ENCODE measurements around the gene SPHK1. TPM values are rescaled to one million over a fixed set of nuclear protein-coding genes. Genes with fewer than 3 reads are reported as not detected.

Gene SPHK1, protein sequence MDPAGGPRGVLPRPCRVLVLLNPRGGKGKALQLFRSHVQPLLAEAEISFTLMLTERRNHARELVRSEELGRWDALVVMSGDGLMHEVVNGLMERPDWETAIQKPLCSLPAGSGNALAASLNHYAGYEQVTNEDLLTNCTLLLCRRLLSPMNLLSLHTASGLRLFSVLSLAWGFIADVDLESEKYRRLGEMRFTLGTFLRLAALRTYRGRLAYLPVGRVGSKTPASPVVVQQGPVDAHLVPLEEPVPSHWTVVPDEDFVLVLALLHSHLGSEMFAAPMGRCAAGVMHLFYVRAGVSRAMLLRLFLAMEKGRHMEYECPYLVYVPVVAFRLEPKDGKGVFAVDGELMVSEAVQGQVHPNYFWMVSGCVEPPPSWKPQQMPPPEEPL
- polyA plus RNA-seq (2013), result 22.4 and 23.4 TPM in 2 replicates

DNA sequence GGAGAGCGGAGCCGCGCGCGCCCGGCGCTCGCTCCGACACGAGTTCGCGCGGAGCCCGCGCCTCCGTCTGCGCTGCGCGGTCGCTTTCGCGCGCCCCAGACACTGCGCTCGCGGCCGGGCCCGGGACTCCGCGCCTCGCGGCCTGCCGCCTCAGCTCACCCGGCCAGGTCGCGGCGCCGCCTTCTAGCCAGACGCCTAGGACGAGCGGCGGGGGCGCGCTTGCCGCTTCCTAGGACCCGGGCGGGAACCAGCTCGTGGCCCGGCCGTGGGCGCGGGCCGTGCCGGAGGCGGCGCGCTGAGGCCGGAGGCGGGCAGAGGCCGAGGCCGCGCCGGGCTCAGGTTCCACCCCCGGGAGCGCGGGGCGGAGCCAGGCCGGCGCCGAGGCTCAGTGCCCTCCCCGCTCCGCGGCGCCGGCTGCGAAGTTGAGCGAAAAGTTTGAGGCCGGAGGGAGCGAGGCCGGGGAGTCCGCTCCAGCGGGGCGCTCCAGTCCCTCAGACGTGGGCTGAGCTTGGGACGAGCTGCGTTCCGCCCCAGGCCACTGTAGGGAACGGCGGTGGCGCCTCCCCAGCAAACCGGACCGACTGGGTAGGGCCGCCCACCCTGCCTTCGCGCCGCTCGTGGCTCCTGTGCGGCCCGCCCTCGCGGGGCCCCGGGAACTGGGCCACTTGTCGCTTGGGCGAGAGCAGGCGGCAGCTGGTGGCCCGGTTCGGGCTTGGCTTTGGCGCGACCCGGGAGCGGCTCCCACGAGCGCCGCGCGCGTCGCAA, at the start of gene SPHK1:
TSS of gene SPHK1 (plus strand) at position 388 of the 765 bp plus-strand sequence. CDS start 1,036 bp downstream, outside the sequence.
- H3K4ac ChIP-seq (ENCODE audit: low read depth, low read length), result peak within 1 kb of the TSS; percentile 68
- peak within 1 kb of the TSS; percentile 61 for H2AFZ ChIP-seq (ENCODE audit: insufficient read depth, low read length, poor library complexity)
- peak within 1 kb of the TSS; percentile 79 for H2BK120ac ChIP-seq (ENCODE audit: insufficient read depth, low read length, poor library complexity)
- H4K12ac ChIP-seq (ENCODE audit: low read depth, low read length), result peak within 1 kb of the TSS; percentile 60
- no peaks in the 10 kb centered on the region for H3K9me3 ChIP-seq (ENCODE audit: insufficient read depth, low read depth, low read length)
- peaks cover 41% of the 10 kb centered on the region for H3K79me1 ChIP-seq (ENCODE audit: low read length)
- peak within 1 kb of the TSS; percentile 78 for H3K14ac ChIP-seq (ENCODE audit: low read length)
- H2AK5ac ChIP-seq (ENCODE audit: low read length), result peak within 1 kb of the TSS; percentile 69
- peak within 1 kb of the TSS; percentile 88 for H4K91ac ChIP-seq (ENCODE audit: low read depth, low read length)
- WGBS (ENCODE audit: extremely low coverage, insufficient coverage, insufficient read length), result no CpG with 5 or more reads among the region's 118 CpGs
- peak within 1 kb of the TSS; percentile 70 for H2BK12ac ChIP-seq (ENCODE audit: low read length)
- H3K4me1 ChIP-seq (ENCODE audit: control insufficient read depth in 1 of 2, insufficient read depth in 2 of 2, low read length in 2 of 2), result peaks cover 26 to 33% of the 10 kb centered on the region in 2 experiments
- peak within 1 kb of the TSS; percentile 97 for H3K27ac ChIP-seq (ENCODE audit: low read depth, low read length)
- peak; percentile 84 to 91 for DNase-seq
- H3K27me3 ChIP-seq (ENCODE audit: insufficient read depth, low read length), result no peaks in the 10 kb centered on the region
- H3K18ac ChIP-seq (ENCODE audit: low read length), result peak within 1 kb of the TSS; percentile 91
- peaks cover 20% of the 10 kb centered on the region for H3K79me2 ChIP-seq (ENCODE audit: control insufficient read depth, insufficient read depth, low read length, poor library complexity)
- H3K4me3 ChIP-seq (ENCODE audit: low read depth, low read length), result peak within 1 kb of the TSS; percentile 76
- H3K36me3 ChIP-seq (ENCODE audit: control insufficient read depth in 1 of 2, insufficient read depth in 2 of 2, low read length in 2 of 2), result peaks cover 13 to 14% of the 10 kb centered on the region in 2 experiments
- H4K8ac ChIP-seq (ENCODE audit: low read depth, low read length), result peak within 1 kb of the TSS; percentile 78
- H2BK5ac ChIP-seq (ENCODE audit: low read depth, low read length, poor library complexity), result peak within 1 kb of the TSS; percentile 76
- peak within 1 kb of the TSS; percentile 84 for H3K9ac ChIP-seq (ENCODE audit: low read length)
- H3K4me2 ChIP-seq (ENCODE audit: low read length), result peak within 1 kb of the TSS; percentile 93
- no peak within 1 kb of the TSS for H3K23ac ChIP-seq (ENCODE audit: low read length)

DNA sequence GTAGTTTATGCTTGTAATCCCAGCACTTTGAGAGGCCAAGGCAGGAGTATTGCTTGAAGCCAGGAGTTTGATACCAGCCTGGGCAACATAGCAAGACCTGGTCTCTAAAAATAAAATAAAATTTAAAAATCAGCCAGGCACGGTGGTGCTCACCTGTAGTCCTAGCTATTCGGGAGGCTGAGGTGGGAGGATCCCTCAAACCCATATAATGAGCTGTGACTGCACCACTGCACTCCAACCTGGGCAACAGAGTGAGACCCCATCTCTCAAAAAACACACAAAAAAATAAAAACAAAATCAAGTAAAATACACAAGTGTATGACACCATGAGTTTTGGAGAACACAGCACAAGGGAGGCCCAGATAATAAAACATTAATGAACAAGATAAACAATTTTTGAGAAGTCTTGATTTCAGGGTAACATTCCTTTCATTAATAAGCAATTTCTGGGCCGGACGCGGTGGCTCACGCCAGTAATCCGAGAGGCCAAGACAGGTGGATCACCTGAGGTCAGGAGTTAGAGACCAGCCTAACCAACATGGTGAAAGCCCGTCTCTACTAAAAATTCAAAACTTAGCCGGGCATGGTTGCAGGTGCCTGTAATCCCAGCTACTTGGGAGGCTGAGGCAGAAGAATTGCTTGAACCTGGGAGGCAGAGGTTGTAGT, 48.6 kb upstream of the SPHK1 start:
- H3K27me3 ChIP-seq (ENCODE audit: insufficient read depth, low read length), result no peaks in the 10 kb centered on the region
- no peak for DNase-seq
- no peak overlapping the region for H4K12ac ChIP-seq (ENCODE audit: low read depth, low read length)
- no peak overlapping the region for H3K18ac ChIP-seq (ENCODE audit: low read length)
- H3K9me3 ChIP-seq (ENCODE audit: insufficient read depth, low read depth, low read length), result peaks cover 2% of the 10 kb centered on the region
- no peak overlapping the region for H3K23ac ChIP-seq (ENCODE audit: low read length)
- WGBS (ENCODE audit: extremely low coverage, insufficient coverage, insufficient read length), result no CpG with 5 or more reads among the region's 9 CpGs
- H4K8ac ChIP-seq (ENCODE audit: low read depth, low read length), result no peak overlapping the region
- H3K9ac ChIP-seq (ENCODE audit: low read length), result no peak overlapping the region
- H3K79me2 ChIP-seq (ENCODE audit: control insufficient read depth, insufficient read depth, low read length, poor library complexity), result no peaks in the 10 kb centered on the region
- H3K4me3 ChIP-seq (ENCODE audit: low read depth, low read length), result no peak overlapping the region
- no peak overlapping the region for H2AFZ ChIP-seq (ENCODE audit: insufficient read depth, low read length, poor library complexity)
- no peak overlapping the region for H3K27ac ChIP-seq (ENCODE audit: low read depth, low read length)
- H3K14ac ChIP-seq (ENCODE audit: low read length), result no peak overlapping the region
- H3K4me2 ChIP-seq (ENCODE audit: low read length), result no peak overlapping the region
- H3K4me1 ChIP-seq (ENCODE audit: control insufficient read depth in 1 of 2, insufficient read depth in 2 of 2, low read length in 2 of 2), result peaks cover 0 to 2% of the 10 kb centered on the region in 2 experiments
- H2BK120ac ChIP-seq (ENCODE audit: insufficient read depth, low read length, poor library complexity), result no peak overlapping the region
- no peak overlapping the region for H2BK12ac ChIP-seq (ENCODE audit: low read length)
- no peak overlapping the region for H4K91ac ChIP-seq (ENCODE audit: low read depth, low read length)
- no peak overlapping the region for H2AK5ac ChIP-seq (ENCODE audit: low read length)
- H3K4ac ChIP-seq (ENCODE audit: low read depth, low read length), result no peak overlapping the region
- no peaks in the 10 kb centered on the region for H3K79me1 ChIP-seq (ENCODE audit: low read length)
- no peak overlapping the region for H2BK5ac ChIP-seq (ENCODE audit: low read depth, low read length, poor library complexity)
- H3K36me3 ChIP-seq (ENCODE audit: control insufficient read depth in 1 of 2, insufficient read depth in 2 of 2, low read length in 2 of 2), result peaks cover 2 to 4% of the 10 kb centered on the region in 2 experiments

DNA sequence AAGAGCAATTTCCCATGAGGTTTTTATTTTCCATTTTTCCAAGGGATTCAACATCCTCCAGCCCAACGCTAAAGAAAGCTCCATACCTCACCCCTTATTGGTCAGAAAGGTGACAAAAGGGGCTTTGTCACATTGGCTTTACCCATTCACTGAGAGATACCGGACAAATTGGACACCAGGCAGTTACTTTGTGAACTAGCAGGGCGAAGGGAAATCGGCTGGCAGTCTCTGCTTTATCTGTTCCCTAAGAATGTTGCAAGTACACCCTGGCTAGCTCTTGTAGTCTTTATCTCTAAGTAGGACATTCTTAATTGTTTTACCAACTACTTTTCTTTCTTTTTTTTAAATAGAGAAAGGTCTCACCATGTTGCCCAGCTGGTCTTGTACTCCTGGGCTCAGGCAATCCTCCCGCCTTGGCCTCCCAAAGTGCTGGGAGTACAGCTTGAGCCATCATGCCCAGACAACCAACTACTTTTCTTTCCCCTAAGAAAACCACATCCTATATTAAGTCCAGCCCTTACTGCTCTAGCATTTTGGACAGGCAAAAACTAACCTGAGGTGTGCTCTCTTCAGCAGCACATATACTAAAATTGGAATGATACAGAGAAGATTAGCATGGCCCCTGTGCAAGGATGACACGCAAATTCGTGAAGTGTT, 47.5 kb upstream of the SPHK1 start:
- Histone ChIP-seq H3K36me3 (ENCODE audit: control insufficient read depth in 1 of 2, insufficient read depth in 2 of 2, low read length in 2 of 2) (peaks cover 2 to 4% of the 10 kb centered on the region in 2 experiments), H3K79me1 (ENCODE audit: low read length) (no peaks in the 10 kb centered on the region), H3K9me3 (ENCODE audit: insufficient read depth, low read depth, low read length) (peaks cover 2% of the 10 kb centered on the region), H4K8ac (ENCODE audit: low read depth, low read length) (no peak overlapping the region), H3K27ac (ENCODE audit: low read depth, low read length) (no peak overlapping the region), H2BK12ac (ENCODE audit: low read length) (no peak overlapping the region), H3K4ac (ENCODE audit: low read depth, low read length) (no peak overlapping the region), H4K91ac (ENCODE audit: low read depth, low read length) (no peak overlapping the region), H3K18ac (ENCODE audit: low read length) (no peak overlapping the region), H3K4me2 (ENCODE audit: low read length) (no peak overlapping the region), H3K23ac (ENCODE audit: low read length) (no peak overlapping the region), H2AFZ (ENCODE audit: insufficient read depth, low read length, poor library complexity) (no peak overlapping the region), H3K79me2 (ENCODE audit: control insufficient read depth, insufficient read depth, low read length, poor library complexity) (no peaks in the 10 kb centered on the region), H3K4me1 (ENCODE audit: control insufficient read depth in 1 of 2, insufficient read depth in 2 of 2, low read length in 2 of 2) (peaks cover 0 to 2% of the 10 kb centered on the region in 2 experiments), H3K14ac (ENCODE audit: low read length) (no peak overlapping the region), H2BK120ac (ENCODE audit: insufficient read depth, low read length, poor library complexity) (no peak overlapping the region), H2AK5ac (ENCODE audit: low read length) (no peak overlapping the region), H4K12ac (ENCODE audit: low read depth, low read length) (no peak overlapping the region), H3K9ac (ENCODE audit: low read length) (no peak overlapping the region), H2BK5ac (ENCODE audit: low read depth, low read length, poor library complexity) (no peak overlapping the region), H3K27me3 (ENCODE audit: insufficient read depth, low read length) (no peaks in the 10 kb centered on the region), H3K4me3 (ENCODE audit: low read depth, low read length) (no peak overlapping the region)
- no CpG with 5 or more reads among the region's 7 CpGs for WGBS (ENCODE audit: extremely low coverage, insufficient coverage, insufficient read length)
- no peak for DNase-seq

DNA sequence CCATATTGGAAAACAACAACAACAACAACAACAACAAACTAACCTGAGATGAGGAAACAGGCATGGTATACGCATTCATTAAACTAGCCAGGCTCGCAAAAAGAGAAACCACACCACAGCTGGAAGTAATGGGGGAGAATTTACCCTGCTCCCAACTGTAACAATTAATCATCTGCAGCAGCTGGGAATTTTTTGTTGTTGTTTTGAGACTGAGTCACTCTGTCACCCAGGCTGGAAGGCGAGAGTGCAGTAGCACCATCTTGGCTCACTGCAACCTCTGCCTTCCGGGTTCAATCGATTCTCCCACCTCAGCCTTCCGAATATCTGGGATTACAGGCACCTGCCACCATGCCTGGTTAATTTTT, 47.0 kb upstream of the SPHK1 start:
- Histone ChIP-seq H3K79me1 (ENCODE audit: low read length) (no peaks in the 10 kb centered on the region), H3K27ac (ENCODE audit: low read depth, low read length) (no peak overlapping the region), H4K91ac (ENCODE audit: low read depth, low read length) (no peak overlapping the region), H2BK5ac (ENCODE audit: low read depth, low read length, poor library complexity) (no peak overlapping the region), H4K8ac (ENCODE audit: low read depth, low read length) (no peak overlapping the region), H3K18ac (ENCODE audit: low read length) (no peak overlapping the region), H3K4me1 (ENCODE audit: control insufficient read depth in 1 of 2, insufficient read depth in 2 of 2, low read length in 2 of 2) (peaks cover 0 to 2% of the 10 kb centered on the region in 2 experiments), H3K36me3 (ENCODE audit: control insufficient read depth in 1 of 2, insufficient read depth in 2 of 2, low read length in 2 of 2) (peaks cover 0 to 4% of the 10 kb centered on the region in 2 experiments), H4K12ac (ENCODE audit: low read depth, low read length) (no peak overlapping the region), H2BK12ac (ENCODE audit: low read length) (no peak overlapping the region), H3K9me3 (ENCODE audit: insufficient read depth, low read depth, low read length) (peaks cover 2% of the 10 kb centered on the region), H2AFZ (ENCODE audit: insufficient read depth, low read length, poor library complexity) (no peak overlapping the region), H3K4me2 (ENCODE audit: low read length) (no peak overlapping the region), H3K23ac (ENCODE audit: low read length) (no peak overlapping the region), H2BK120ac (ENCODE audit: insufficient read depth, low read length, poor library complexity) (no peak overlapping the region), H3K4ac (ENCODE audit: low read depth, low read length) (no peak overlapping the region), H2AK5ac (ENCODE audit: low read length) (no peak overlapping the region), H3K9ac (ENCODE audit: low read length) (no peak overlapping the region), H3K27me3 (ENCODE audit: insufficient read depth, low read length) (no peaks in the 10 kb centered on the region), H3K79me2 (ENCODE audit: control insufficient read depth, insufficient read depth, low read length, poor library complexity) (no peaks in the 10 kb centered on the region), H3K14ac (ENCODE audit: low read length) (no peak overlapping the region), H3K4me3 (ENCODE audit: low read depth, low read length) (no peak overlapping the region)
- DNase-seq, result peak in 1 of 2 donors; percentile 56
- WGBS (ENCODE audit: extremely low coverage, insufficient coverage, insufficient read length), result no CpG with 5 or more reads among the region's 6 CpGs

Data from trophoblast cell (in vitro differentiated cells and primary cell).